ENCODE measurements around the gene RAB29.

Gene RAB29

GRCh38 chr1:205812878-205813754, 37.8 kb upstream of the RAB29 start, which contains the start of gene SLC41A1:
Gene SLC41A1, minus strand, starts transcription at chr1:205813198. Its CDS starts 2,757 bp downstream, at chr1:205810441.
- TF ChIP-seq, protein P1, sequence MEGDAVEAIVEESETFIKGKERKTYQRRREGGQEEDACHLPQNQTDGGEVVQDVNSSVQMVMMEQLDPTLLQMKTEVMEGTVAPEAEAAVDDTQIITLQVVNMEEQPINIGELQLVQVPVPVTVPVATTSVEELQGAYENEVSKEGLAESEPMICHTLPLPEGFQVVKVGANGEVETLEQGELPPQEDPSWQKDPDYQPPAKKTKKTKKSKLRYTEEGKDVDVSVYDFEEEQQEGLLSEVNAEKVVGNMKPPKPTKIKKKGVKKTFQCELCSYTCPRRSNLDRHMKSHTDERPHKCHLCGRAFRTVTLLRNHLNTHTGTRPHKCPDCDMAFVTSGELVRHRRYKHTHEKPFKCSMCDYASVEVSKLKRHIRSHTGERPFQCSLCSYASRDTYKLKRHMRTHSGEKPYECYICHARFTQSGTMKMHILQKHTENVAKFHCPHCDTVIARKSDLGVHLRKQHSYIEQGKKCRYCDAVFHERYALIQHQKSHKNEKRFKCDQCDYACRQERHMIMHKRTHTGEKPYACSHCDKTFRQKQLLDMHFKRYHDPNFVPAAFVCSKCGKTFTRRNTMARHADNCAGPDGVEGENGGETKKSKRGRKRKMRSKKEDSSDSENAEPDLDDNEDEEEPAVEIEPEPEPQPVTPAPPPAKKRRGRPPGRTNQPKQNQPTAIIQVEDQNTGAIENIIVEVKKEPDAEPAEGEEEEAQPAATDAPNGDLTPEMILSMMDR (IDR thresholded peaks at IDR 0.05; ENCODE audit: borderline replicate concordance, control extremely low read depth, extremely low read depth, insufficient read depth, missing control alignments), result no peak
- peak; percentile 98 for DNase-seq (ENCODE audit: low spot score)
- in situ Hi-C loops (cut with MboI; ENCODE audit: low sequenced_read_pairs, unreplicated experiment), result no loop called here

DNA sequence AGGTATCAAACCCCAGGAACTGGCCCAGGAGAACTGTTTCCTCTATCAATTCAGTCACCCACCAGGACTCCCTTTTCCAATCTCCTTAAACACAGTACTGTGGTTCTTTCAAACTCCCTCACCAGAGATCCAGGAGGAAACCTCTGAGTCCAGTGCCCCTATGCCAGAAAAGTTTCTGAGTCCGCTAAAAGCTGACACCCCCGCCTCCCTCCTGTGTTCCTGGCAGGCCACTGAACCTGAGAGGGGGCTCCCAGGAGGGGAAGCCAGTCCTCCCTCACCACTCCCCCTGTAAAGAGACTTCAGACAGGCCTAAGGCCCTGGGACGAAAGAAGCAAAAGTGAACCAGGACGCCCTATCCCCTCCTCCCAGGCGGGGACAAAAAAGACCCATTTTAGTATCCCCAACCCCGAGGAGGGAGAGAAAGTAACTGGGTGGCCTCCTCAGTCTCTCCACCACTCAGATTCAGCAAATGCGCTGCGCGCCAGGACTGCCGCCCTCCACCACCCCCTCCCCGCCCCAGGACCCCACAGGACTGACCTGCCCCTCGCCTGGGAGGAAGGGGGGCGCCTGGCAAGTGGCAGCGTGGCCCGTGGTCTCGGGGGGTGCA, 37.1 kb upstream of the RAB29 start:
- in situ Hi-C loops (cut with MboI; ENCODE audit: low sequenced_read_pairs, unreplicated experiment), result no loop called here
- DNase-seq (ENCODE audit: low spot score), result peak; percentile 54

DNA sequence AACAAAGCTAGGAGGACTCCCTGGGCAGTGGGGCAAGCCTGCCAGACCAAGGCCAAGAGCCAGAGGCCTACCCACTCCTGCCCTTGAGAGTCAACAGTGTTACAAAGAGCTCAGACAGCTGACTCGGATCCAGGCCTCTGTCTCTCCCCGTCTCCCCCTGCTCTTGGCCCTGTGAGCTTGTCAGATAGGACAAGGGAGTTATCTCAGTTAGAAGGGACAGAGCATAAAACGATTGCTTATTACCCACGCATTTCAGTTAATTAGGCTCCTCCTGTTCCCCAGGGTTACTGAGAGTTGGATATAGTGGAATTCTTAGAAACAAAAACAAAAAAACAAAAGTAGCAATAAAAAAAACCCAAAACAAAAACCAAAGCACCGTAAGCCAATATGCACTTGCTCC, 36.4 kb upstream of the RAB29 start:
- no peak for DNase-seq (ENCODE audit: low spot score)
- TF ChIP-seq, protein P1 (IDR thresholded peaks at IDR 0.05; ENCODE audit: borderline replicate concordance, control extremely low read depth, extremely low read depth, insufficient read depth, missing control alignments), result no peak
- in situ Hi-C loops (cut with MboI; ENCODE audit: low sequenced_read_pairs, unreplicated experiment), result no loop called here

More for the DNA sequence above, 37.1 kb upstream of the RAB29 start:
- TF ChIP-seq, protein P1 (IDR thresholded peaks at IDR 0.05; ENCODE audit: borderline replicate concordance, control extremely low read depth, extremely low read depth, insufficient read depth, missing control alignments), result no peak

DNA sequence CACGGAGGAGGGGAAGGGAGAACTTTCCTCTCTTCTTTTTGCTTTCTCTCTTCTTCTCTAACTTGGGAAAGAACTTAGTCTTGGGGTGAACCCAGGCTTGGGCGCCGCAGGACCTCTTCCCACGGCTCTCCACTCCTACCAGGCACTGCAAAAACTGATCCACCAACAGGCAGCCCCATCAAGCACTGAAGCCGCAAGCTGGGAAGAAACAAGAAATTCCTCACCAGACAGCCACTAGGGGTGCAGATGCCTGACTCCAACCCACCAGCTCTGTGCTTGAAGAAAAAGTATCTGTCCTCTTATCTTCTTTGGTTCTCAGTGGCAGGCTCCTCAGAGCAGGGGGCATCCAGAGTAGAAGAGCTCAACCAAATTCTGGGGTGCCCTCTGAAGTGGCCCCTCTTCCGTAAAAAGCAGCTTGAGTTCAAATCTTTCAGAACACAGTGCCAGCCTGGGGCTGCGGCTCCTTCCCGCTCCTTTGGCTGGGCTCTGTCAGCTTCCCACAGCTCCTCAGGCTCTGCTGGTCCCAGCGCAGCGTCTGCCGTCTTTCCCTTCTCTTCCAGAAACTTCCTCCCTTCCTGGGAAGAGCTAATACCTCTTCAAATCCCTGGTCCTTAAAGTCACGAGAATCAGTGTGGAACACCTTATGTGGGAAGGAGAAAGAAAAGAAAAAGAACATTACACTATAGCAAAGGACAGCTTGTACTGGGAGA, 35.3 kb upstream of the RAB29 start:
- in situ Hi-C loops (cut with MboI; ENCODE audit: low sequenced_read_pairs, unreplicated experiment), result no loop called here
- DNase-seq (ENCODE audit: low spot score), result no peak
- TF ChIP-seq, protein P1 (IDR thresholded peaks at IDR 0.05; ENCODE audit: borderline replicate concordance, control extremely low read depth, extremely low read depth, insufficient read depth, missing control alignments), result no peak

- in situ Hi-C loops (cut with MboI; ENCODE audit: low sequenced_read_pairs, unreplicated experiment), result no loop called here
- DNase-seq (ENCODE audit: low spot score), result no peak
- TF ChIP-seq, protein P1 (IDR thresholded peaks at IDR 0.05; ENCODE audit: borderline replicate concordance, control extremely low read depth, extremely low read depth, insufficient read depth, missing control alignments), result no peak
Measured at GRCh38 chr1:205809942-205810345, 34.7 kb upstream of the RAB29 start.

DNA sequence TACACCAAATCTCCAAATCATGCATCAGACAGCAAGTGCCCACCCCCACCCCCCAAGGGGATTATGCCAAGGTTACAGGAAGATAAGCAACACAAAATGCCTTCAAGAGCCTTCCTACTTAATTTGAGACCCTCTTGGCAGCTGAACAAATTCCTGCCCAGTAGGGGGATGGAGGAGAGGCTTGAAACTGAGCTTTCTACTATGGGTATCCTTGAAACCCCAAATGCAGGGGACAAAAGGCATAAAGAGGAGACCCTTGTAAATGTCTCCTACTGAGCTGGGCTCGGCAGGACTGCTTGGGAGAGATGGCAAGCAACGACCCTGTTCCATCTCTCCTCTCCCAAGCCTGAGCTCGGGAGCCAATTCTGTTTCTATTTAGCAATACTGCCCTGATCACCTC, 34.2 kb upstream of the RAB29 start:
- DNase-seq (ENCODE audit: low spot score), result no peak
- TF ChIP-seq, protein P1 (IDR thresholded peaks at IDR 0.05; ENCODE audit: borderline replicate concordance, control extremely low read depth, extremely low read depth, insufficient read depth, missing control alignments), result no peak
- in situ Hi-C loops (cut with MboI; ENCODE audit: low sequenced_read_pairs, unreplicated experiment), result no loop called here
